PC-3 (cell line): ENCODE results near the gene TEKT5. TPM values are rescaled to one million over a fixed set of nuclear protein-coding genes. Genes with fewer than 3 reads are reported as not detected.

Experiments
- ATAC-seq: fragments of 200-7000 bp; cut with Tn5 transposase; 2 replicates; pipeline ENCODE4 v1.9.1; 2020; ENCODE audit warnings: mild to moderate bottlenecking, moderate library complexity
- BruUV-seq: library from RNA; stranded (reverse); fragments of 400-500 nt; replicated peaks from 2 replicates; lab custom pipeline; 2021; lab: Mats Ljungman, UMichigan
- CTCF ChIA-PET: fragments of 300-600 bp; sonication (Branson Sonifier 250); formaldehyde crosslinking; loops from one replicate; lab custom pipeline; 2022; ENCODE audit warnings: antibody characterized with exemption; lab: Charles Lee
- POLR2A ChIA-PET: fragments of 300-600 bp; sonication (Branson Sonifier 250); formaldehyde crosslinking; loops from one replicate; lab custom pipeline; 2022; ENCODE audit warnings: antibody characterized with exemption; ENCODE audit not compliant: unreplicated experiment; lab: Charles Lee
- DNase-seq: peaks from one replicate; pipeline ENCODE4 v3.0.0-alpha.2; 2015
- H2AFZ ChIP-seq: fragments of 300-600 bp; sonication (generic); 2 replicates; pipeline ENCODE4 v1.6.0; 2016; ENCODE audit warnings: antibody characterized with exemption, low read length
- H3F3A ChIP-seq: fragments of 300-600 bp; sonication (generic); one replicate; pipeline ENCODE4 v1.6.0; 2017; ENCODE audit warnings: antibody characterized with exemption, low read length, control low read depth, mild to moderate bottlenecking; ENCODE audit not compliant: unreplicated experiment
- H3K27ac ChIP-seq: fragments of 300-600 bp; sonication (generic); 2 replicates; pipeline ENCODE4 v1.5.1; 2016; ENCODE audit warnings: mild to moderate bottlenecking, low read length
- H3K27me3 ChIP-seq: fragments of 300-600 bp; sonication (generic); 2 replicates; pipeline ENCODE4 v1.6.1; 2016; ENCODE audit warnings: low read length, mixed read lengths
- H3K36me3 ChIP-seq: fragments of 300-600 bp; sonication (generic); 2 replicates; pipeline ENCODE4 v1.6.1; 2016; ENCODE audit warnings: low read depth, mixed run types, low read length, mixed read lengths
- H3K4me1 ChIP-seq: fragments of 300-600 bp; sonication (generic); 2 replicates; pipeline ENCODE4 v1.5.1; 2016; ENCODE audit warnings: low read length; ENCODE audit not compliant: insufficient read depth
- H3K4me2 ChIP-seq: fragments of 300-600 bp; sonication (generic); 2 replicates; pipeline ENCODE4 v1.6.0; 2016; ENCODE audit warnings: low read length
- H3K4me3 ChIP-seq: fragments of 300-600 bp; sonication (generic); 2 replicates; pipeline ENCODE4 v1.5.1; 2016; ENCODE audit warnings: mild to moderate bottlenecking, low read length, mixed read lengths
- H3K79me2 ChIP-seq: fragments of 300-600 bp; sonication (generic); 2 replicates; pipeline ENCODE4 v1.6.1; 2017; ENCODE audit warnings: low read length, mixed read lengths
- H3K9ac ChIP-seq: fragments of 300-600 bp; sonication (generic); 2 replicates; pipeline ENCODE4 v1.6.0; 2016; ENCODE audit warnings: mild to moderate bottlenecking, low read length
- H3K9me2 ChIP-seq: fragments of 300-600 bp; sonication (generic); replicated peaks from 2 replicates; pipeline ENCODE4 v1.6.1; 2016; ENCODE audit warnings: mixed run types, low read length, mixed read lengths
- H3K9me3 ChIP-seq: fragments of 300-600 bp; sonication (generic); 2 replicates; pipeline ENCODE4 v1.6.1; 2016; ENCODE audit warnings: low read length, mixed read lengths
- H4K20me1 ChIP-seq: fragments of 300-600 bp; sonication (generic); 2 replicates; pipeline ENCODE4 v1.6.1; 2016; ENCODE audit warnings: low read length, mixed read lengths
- EZH2 ChIP-seq: fragments of 300-600 bp; sonication (generic); IDR thresholded peaks from one replicate; pipeline ENCODE4 v1.6.1; 2017; ENCODE audit warnings: antibody characterized with exemption, mild to moderate bottlenecking, low read length; ENCODE audit not compliant: unreplicated experiment
- EZH2phosphoT487 ChIP-seq: fragments of 300-600 bp; sonication (generic); IDR thresholded peaks from 2 replicates; pipeline ENCODE4 v1.6.1; 2018; ENCODE audit warnings: mild to moderate bottlenecking, antibody characterized with exemption, low read length, borderline replicate concordance
- intact Hi-C: fragments of 100-400 bp; cut with micrococcal nuclease; formaldehyde crosslinking; loops from 2 replicates; pipeline ENCODE4 v1.9.0; 2023
- total RNA-seq: library from RNA; depleted of rRNA; stranded (reverse); fragments of >200 nt; gene quantifications from 2 replicates; pipeline ENCODE4 v1.2.3, GENCODE V29; 2014
- TF ChIP-seq, protein P1 (sequence below): fragments of 300-600 bp; sonication (generic); conservative IDR thresholded peaks from 2 replicates; pipeline ENCODE4 v1.5.1; 2017; ENCODE audit warnings: antibody characterized with exemption, low read depth, mild to moderate bottlenecking, low read length

The TEKT5 gene
- total RNA-seq, 1 experiment from 2014 or later: not detected

DNA sequence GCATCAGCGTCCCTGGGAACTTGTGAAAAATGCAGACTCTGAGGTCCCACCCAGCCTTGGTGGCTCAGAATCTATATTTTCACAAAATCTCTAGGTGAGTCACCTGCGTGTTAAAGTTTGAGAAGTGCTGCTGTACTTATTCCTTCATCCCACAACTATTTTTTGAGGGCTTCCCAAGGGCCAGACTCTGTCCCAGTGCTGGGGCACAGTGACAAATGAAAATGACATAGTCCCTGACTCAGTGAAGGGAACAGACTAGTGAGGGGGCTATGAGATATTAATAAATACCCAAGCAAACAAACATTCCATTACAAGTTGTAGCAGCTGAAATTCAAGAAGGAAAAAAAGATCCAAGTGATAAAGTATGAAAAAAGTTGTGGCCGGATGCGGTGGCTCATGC lies 104.4 kb downstream of the TEKT5 start:
- ATAC-seq: no peak
- Histone ChIP-seq H3K9me3 (no peaks in the 10 kb centered on the region), H3K4me1 (peaks cover 41% of the 10 kb centered on the region), H3K36me3 (no peaks in the 10 kb centered on the region), H2AFZ (no peak overlapping the region), H3K4me3 (no peak overlapping the region), H3K27me3 (no peaks in the 10 kb centered on the region), H3K79me2 (no peaks in the 10 kb centered on the region), H3K9ac (no peak overlapping the region), H3K27ac (peak overlapping the region; percentile 70), H3K9me2 (no peaks in the 10 kb centered on the region), H3F3A (peaks cover 1% of the 10 kb centered on the region), H3K4me2 (no peak overlapping the region), H4K20me1 (no peaks in the 10 kb centered on the region)
- TF ChIP-seq EZH2: no peak
- no peak for TF ChIP-seq EZH2phosphoT487
- TF ChIP-seq, protein P1, sequence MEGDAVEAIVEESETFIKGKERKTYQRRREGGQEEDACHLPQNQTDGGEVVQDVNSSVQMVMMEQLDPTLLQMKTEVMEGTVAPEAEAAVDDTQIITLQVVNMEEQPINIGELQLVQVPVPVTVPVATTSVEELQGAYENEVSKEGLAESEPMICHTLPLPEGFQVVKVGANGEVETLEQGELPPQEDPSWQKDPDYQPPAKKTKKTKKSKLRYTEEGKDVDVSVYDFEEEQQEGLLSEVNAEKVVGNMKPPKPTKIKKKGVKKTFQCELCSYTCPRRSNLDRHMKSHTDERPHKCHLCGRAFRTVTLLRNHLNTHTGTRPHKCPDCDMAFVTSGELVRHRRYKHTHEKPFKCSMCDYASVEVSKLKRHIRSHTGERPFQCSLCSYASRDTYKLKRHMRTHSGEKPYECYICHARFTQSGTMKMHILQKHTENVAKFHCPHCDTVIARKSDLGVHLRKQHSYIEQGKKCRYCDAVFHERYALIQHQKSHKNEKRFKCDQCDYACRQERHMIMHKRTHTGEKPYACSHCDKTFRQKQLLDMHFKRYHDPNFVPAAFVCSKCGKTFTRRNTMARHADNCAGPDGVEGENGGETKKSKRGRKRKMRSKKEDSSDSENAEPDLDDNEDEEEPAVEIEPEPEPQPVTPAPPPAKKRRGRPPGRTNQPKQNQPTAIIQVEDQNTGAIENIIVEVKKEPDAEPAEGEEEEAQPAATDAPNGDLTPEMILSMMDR: no peak
- DNase-seq: peak; percentile 25
- ChIA-PET POLR2A (no interaction called here), CTCF (interaction anchor here (0.6 kb wide), 1 partner anchor 61 kb away, joined by 3 read pairs; no protein-coding TSS in a partner anchor)
- BruUV-seq: no TSS peak
- intact Hi-C loops: no loop called here

DNA sequence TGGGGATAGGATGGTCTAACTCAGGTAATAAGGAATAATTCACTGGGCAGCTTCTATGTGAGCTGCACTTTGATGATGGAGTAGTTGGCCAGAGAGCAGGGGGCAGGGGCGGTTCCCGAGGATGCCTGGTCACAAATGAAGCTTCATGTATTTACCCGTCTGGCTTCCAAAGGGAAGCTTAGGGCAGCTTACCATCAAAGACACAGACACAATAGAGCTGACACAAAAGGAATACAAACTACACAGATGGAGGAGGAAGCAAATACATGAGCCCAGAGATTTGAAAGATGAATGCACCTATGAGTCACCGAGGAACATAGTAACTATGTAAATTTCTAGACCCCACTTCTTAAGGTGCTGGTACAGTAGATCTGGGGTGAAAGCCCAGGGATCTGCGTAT lies 105.6 kb downstream of the TEKT5 start:
- intact Hi-C loops: no loop called here
- DNase-seq (peak; percentile 25), ATAC-seq (no peak)
- Histone ChIP-seq H3K27ac (no peak overlapping the region), H3K27me3 (no peaks in the 10 kb centered on the region), H3F3A (peaks cover 4% of the 10 kb centered on the region), H3K4me2 (no peak overlapping the region), H3K9me3 (no peaks in the 10 kb centered on the region), H4K20me1 (no peaks in the 10 kb centered on the region), H3K79me2 (no peaks in the 10 kb centered on the region), H3K36me3 (no peaks in the 10 kb centered on the region), H3K9ac (no peak overlapping the region), H2AFZ (no peak overlapping the region), H3K4me1 (peaks cover 42% of the 10 kb centered on the region), H3K4me3 (no peak overlapping the region), H3K9me2 (no peaks in the 10 kb centered on the region)
- TF ChIP-seq, protein P1: no peak
- TF ChIP-seq EZH2phosphoT487 (no peak), EZH2 (no peak)
- CTCF ChIA-PET: no interaction called here
- BruUV-seq: no TSS peak
- POLR2A ChIA-PET: no interaction called here

DNA sequence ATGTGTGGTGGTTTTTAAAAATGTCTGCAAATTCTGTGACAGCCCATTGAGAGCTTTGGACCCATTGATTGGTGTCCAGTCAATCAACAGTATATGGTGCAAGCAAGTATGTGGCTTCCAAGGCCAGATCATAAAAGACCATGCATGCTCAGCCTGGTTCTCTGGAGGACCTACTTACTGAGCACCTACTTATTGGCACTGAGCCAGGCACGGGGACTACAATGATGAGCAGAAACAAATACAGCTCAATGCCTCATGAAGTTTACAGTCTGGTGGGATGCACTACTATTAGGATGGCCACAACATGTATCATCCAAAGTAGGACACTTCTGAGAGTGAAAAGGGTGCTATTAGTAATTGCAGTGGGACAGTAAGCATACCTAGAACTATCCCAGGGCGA lies 107.1 kb downstream of the TEKT5 start:
- Histone ChIP-seq H3K27ac (no peak overlapping the region), H3K9ac (no peak overlapping the region), H3K4me2 (no peak overlapping the region), H3F3A (peaks cover 4% of the 10 kb centered on the region), H4K20me1 (no peaks in the 10 kb centered on the region), H3K9me3 (no peaks in the 10 kb centered on the region), H3K36me3 (no peaks in the 10 kb centered on the region), H3K4me3 (no peak overlapping the region), H3K27me3 (no peaks in the 10 kb centered on the region), H2AFZ (no peak overlapping the region), H3K9me2 (no peaks in the 10 kb centered on the region), H3K79me2 (no peaks in the 10 kb centered on the region), H3K4me1 (peaks cover 45% of the 10 kb centered on the region)
- DNase-seq (no peak), ATAC-seq (no peak)
- CTCF ChIA-PET: no interaction called here
- BruUV-seq: no TSS peak
- POLR2A ChIA-PET: no interaction called here
- TF ChIP-seq, protein P1: no peak
- TF ChIP-seq EZH2phosphoT487 (no peak), EZH2 (no peak)
- intact Hi-C loops: no loop called here
